SK-N-SH treated with all-trans-retinoic acid at 6 μM for 48 hours (cell line): ENCODE data around the gene CTSC.

Experiments
- ATAC-seq: fragments of 200-7000 bp; cut with Tn5 transposase; 3 replicates; pipeline ENCODE4 v1.9.1; 2020; ENCODE audit warnings: mild to moderate bottlenecking, moderate library complexity
- ARNTL ChIP-seq: fragments of 450-650 bp; formaldehyde crosslinking; IDR thresholded peaks from 2 replicates; pipeline ENCODE4 v1.5.0; 2020; ENCODE audit warnings: low read depth, mild to moderate bottlenecking, moderate library complexity, borderline replicate concordance
- BACH2 ChIP-seq: fragments of 250-450 bp; sonication (Bioruptor Pico); IDR thresholded peaks from 2 replicates; pipeline ENCODE4 v1.9.0; 2021; ENCODE audit warnings: mild to moderate bottlenecking, borderline replicate concordance
- CSDC2 ChIP-seq: fragments of 250-450 bp; sonication (Bioruptor Pico); IDR thresholded peaks from 2 replicates; pipeline ENCODE4 v1.5.0; 2020; ENCODE audit warnings: mild to moderate bottlenecking, moderate library complexity
- ESRRG ChIP-seq: fragments of 250-450 bp; sonication (Bioruptor Pico); IDR thresholded peaks from 2 replicates; pipeline ENCODE4 v1.6.1; 2021; ENCODE audit warnings: mild to moderate bottlenecking
- GLIS3 ChIP-seq: fragments of 250-450 bp; sonication (Bioruptor Pico); IDR thresholded peaks from 2 replicates; pipeline ENCODE4 v1.5.0; 2020; ENCODE audit warnings: mild to moderate bottlenecking, moderate library complexity
- ISL1 ChIP-seq: fragments of 250-450 bp; sonication (Bioruptor Pico); IDR thresholded peaks from 2 replicates; pipeline ENCODE4 v2.1.2; 2022; ENCODE audit warnings: mild to moderate bottlenecking, moderate library complexity
- OSR1 ChIP-seq: fragments of 250-450 bp; sonication (Bioruptor Pico); IDR thresholded peaks from 2 replicates; pipeline ENCODE4 v1.8.0; 2022; ENCODE audit warnings: moderate library complexity, mild to moderate bottlenecking, inconsistent platforms
- PPARA ChIP-seq: fragments of 250-450 bp; sonication (Bioruptor Pico); IDR thresholded peaks from 2 replicates; pipeline ENCODE4 v1.5.0; 2020; ENCODE audit warnings: mild to moderate bottlenecking, borderline replicate concordance
- RARB ChIP-seq: fragments of 250-450 bp; sonication (Bioruptor Pico); IDR thresholded peaks from 2 replicates; pipeline ENCODE4 v1.8.0; 2021; ENCODE audit warnings: mild to moderate bottlenecking, moderate library complexity
- SNAI2 ChIP-seq: fragments of 250-450 bp; sonication (Bioruptor Pico); IDR thresholded peaks from 2 replicates; pipeline ENCODE4 v1.5.0; 2020; ENCODE audit warnings: mild to moderate bottlenecking, moderate library complexity
- TCF4 ChIP-seq: fragments of 250-450 bp; sonication (Bioruptor Pico); IDR thresholded peaks from 2 replicates; pipeline ENCODE4 v1.8.0; 2021; ENCODE audit warnings: mild to moderate bottlenecking, moderate library complexity, borderline replicate concordance
- TOX ChIP-seq: fragments of 250-450 bp; sonication (Bioruptor Pico); IDR thresholded peaks from 2 replicates; pipeline ENCODE4 v1.8.0; 2021; ENCODE audit warnings: mild to moderate bottlenecking, moderate library complexity, borderline replicate concordance
- ZC3H10 ChIP-seq: fragments of 250-450 bp; sonication (Bioruptor Pico); IDR thresholded peaks from 2 replicates; pipeline ENCODE4 v1.5.1; 2021; ENCODE audit warnings: mild to moderate bottlenecking, moderate library complexity
- ZFP3 ChIP-seq: fragments of 250-450 bp; sonication (Bioruptor Pico); IDR thresholded peaks from 2 replicates; pipeline ENCODE4 v1.5.0; 2020; ENCODE audit warnings: mild to moderate bottlenecking, moderate library complexity
- ZFP30 ChIP-seq: fragments of 450-650 bp; formaldehyde crosslinking; IDR thresholded peaks from 2 replicates; pipeline ENCODE4 v1.5.0; 2022; ENCODE audit warnings: mild to moderate bottlenecking, moderate library complexity
- ZNF565 ChIP-seq: fragments of 450-650 bp; formaldehyde crosslinking; conservative IDR thresholded peaks from 2 replicates; pipeline ENCODE4 v1.5.0; 2020; ENCODE audit warnings: low read depth, mild to moderate bottlenecking, moderate library complexity
- ZNF70 ChIP-seq: fragments of 450-650 bp; formaldehyde crosslinking; IDR thresholded peaks from 2 replicates; pipeline ENCODE4 v1.5.0; 2020; ENCODE audit warnings: mild to moderate bottlenecking, moderate library complexity
- ZNF8 ChIP-seq: fragments of 450-650 bp; formaldehyde crosslinking; IDR thresholded peaks from 2 replicates; pipeline ENCODE4 v1.5.0; 2020; ENCODE audit warnings: mild to moderate bottlenecking, moderate library complexity
- TF ChIP-seq, protein P1 (sequence below): fragments of 250-450 bp; sonication (Bioruptor Pico); IDR thresholded peaks from 2 replicates; pipeline ENCODE4 v1.8.0; 2020; ENCODE audit warnings: mild to moderate bottlenecking, moderate library complexity, borderline replicate concordance
- TF ChIP-seq, protein P2 (sequence below): fragments of 250-450 bp; sonication (Bioruptor Pico); IDR thresholded peaks from 2 replicates; pipeline ENCODE4 v1.5.1; 2021; ENCODE audit warnings: mild to moderate bottlenecking, moderate library complexity
- TF ChIP-seq, protein P3 (sequence below): fragments of 250-450 bp; sonication (Bioruptor Pico); IDR thresholded peaks from 2 replicates; pipeline ENCODE4 v1.5.0; 2020; ENCODE audit warnings: mild to moderate bottlenecking, moderate library complexity
- TF ChIP-seq, protein P4 (sequence below): fragments of 250-450 bp; sonication (Bioruptor Pico); IDR thresholded peaks from 2 replicates; pipeline ENCODE4 v1.5.1; 2020; ENCODE audit warnings: low read depth, mild to moderate bottlenecking, moderate library complexity

The CTSC gene

DNA sequence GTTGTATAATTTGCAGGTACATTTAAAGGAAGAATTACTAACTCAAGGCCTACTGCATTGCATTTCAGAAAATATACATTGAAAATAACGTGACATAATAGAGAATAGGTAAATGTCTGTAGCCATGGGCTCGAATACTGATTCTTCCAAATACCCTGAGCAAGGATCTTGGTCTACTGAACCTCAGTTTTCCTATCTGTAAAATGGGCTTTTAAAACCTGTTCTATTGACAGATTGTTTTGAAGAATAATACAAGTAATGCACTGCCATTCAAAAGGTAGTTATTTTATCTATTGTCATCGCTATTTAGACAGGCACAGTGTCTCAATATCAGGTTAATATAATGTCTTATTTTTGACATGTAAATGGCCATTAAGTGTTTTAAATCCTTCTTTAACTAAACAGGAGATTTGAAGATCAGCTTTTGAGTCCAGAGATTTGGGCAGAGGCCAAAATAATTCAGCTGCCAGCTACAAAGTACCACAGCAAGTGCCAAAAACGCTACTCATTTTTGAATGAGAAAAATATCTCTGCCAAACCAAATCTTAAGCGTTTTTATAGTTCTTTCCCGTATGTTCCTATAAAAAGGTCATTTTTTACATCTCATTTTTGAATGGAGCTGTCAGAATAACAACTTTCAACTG lies 56.7 kb downstream of the CTSC start:
- peak; percentile 35; the same call in 1 of the 3 replicates for ATAC-seq
- TF ChIP-seq ESRRG (CRISPR knock-in tag) (no peak), ISL1 (peak; percentile 92)

DNA sequence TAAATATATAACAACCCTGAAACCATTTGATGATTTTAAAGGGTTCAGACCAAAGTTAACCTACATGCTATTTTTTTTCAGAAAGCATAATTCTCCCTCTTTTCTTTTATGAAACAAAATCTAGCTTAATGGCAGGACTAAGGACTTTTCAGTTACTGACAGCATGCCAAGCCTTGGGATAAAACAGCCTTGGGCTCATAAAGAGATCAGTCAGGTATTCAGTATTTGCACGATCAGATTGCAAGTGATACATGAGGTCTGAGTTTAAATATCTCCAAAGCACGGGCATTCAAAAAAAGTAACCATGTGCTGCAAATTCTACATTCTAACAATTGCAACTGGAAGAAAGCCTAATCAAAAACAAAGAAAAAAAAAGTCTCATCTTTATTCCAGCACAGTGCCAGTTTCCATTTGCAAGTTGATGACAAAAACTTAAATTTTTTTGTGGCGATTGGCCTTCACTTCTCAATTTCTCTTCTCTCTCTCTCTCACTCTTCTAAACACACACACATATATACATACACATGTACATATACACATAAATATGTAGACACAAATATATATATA lies 60.1 kb downstream of the CTSC start:
- ATAC-seq = peak; percentile 34; the same call in 1 of the 3 replicates
- TF ChIP-seq ZFP3 (CRISPR knock-in tag) = no peak
- no peak for TF ChIP-seq ZNF8 (CRISPR knock-in tag)
- no peak for TF ChIP-seq ESRRG (CRISPR knock-in tag)
- no peak for TF ChIP-seq ZNF70 (CRISPR knock-in tag)
- no peak for TF ChIP-seq SNAI2 (CRISPR knock-in tag)
- TF ChIP-seq ZC3H10 (CRISPR knock-in tag) = no peak

DNA sequence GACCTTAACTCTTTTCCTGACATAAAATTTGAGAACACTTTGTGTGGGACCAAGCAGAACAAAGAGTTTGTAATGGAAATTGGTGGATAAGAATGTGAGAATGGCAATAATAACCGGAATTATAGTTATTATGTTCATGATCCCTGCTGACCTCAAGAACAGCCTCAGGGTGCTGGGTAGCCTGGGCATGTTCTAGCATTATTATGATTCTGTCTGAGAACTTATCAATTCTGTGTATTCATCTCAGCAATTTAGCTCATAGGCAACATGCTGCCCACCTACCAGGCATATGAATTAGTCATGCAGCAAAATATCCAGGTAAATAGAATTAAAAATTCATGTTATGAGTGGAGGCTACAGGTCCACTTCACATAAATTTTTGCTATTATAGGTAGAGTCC lies 61.9 kb downstream of the CTSC start:
- TF ChIP-seq GLIS3 (CRISPR knock-in tag) = no peak
- TF ChIP-seq, protein P1, sequence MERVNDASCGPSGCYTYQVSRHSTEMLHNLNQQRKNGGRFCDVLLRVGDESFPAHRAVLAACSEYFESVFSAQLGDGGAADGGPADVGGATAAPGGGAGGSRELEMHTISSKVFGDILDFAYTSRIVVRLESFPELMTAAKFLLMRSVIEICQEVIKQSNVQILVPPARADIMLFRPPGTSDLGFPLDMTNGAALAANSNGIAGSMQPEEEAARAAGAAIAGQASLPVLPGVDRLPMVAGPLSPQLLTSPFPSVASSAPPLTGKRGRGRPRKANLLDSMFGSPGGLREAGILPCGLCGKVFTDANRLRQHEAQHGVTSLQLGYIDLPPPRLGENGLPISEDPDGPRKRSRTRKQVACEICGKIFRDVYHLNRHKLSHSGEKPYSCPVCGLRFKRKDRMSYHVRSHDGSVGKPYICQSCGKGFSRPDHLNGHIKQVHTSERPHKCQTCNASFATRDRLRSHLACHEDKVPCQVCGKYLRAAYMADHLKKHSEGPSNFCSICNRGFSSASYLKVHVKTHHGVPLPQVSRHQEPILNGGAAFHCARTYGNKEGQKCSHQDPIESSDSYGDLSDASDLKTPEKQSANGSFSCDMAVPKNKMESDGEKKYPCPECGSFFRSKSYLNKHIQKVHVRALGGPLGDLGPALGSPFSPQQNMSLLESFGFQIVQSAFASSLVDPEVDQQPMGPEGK (CRISPR knock-in tag) = no peak
- TF ChIP-seq RARB (CRISPR knock-in tag) = no peak
- TF ChIP-seq, protein P2, sequence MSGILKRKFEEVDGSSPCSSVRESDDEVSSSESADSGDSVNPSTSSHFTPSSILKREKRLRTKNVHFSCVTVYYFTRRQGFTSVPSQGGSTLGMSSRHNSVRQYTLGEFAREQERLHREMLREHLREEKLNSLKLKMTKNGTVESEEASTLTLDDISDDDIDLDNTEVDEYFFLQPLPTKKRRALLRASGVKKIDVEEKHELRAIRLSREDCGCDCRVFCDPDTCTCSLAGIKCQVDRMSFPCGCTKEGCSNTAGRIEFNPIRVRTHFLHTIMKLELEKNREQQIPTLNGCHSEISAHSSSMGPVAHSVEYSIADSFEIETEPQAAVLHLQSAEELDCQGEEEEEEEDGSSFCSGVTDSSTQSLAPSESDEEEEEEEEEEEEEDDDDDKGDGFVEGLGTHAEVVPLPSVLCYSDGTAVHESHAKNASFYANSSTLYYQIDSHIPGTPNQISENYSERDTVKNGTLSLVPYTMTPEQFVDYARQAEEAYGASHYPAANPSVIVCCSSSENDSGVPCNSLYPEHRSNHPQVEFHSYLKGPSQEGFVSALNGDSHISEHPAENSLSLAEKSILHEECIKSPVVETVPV (CRISPR knock-in tag) = no peak
- TF ChIP-seq ZFP3 (CRISPR knock-in tag) = no peak
- no peak for TF ChIP-seq CSDC2
- TF ChIP-seq ZNF8 (CRISPR knock-in tag) = no peak
- no peak for TF ChIP-seq ZC3H10 (CRISPR knock-in tag)
- no peak for TF ChIP-seq TOX (CRISPR knock-in tag)
- TF ChIP-seq ZFP30 = no peak
- no peak for TF ChIP-seq TCF4 (CRISPR knock-in tag)
- TF ChIP-seq ARNTL = no peak
- TF ChIP-seq ZNF70 (CRISPR knock-in tag) = no peak
- TF ChIP-seq, protein P3, sequence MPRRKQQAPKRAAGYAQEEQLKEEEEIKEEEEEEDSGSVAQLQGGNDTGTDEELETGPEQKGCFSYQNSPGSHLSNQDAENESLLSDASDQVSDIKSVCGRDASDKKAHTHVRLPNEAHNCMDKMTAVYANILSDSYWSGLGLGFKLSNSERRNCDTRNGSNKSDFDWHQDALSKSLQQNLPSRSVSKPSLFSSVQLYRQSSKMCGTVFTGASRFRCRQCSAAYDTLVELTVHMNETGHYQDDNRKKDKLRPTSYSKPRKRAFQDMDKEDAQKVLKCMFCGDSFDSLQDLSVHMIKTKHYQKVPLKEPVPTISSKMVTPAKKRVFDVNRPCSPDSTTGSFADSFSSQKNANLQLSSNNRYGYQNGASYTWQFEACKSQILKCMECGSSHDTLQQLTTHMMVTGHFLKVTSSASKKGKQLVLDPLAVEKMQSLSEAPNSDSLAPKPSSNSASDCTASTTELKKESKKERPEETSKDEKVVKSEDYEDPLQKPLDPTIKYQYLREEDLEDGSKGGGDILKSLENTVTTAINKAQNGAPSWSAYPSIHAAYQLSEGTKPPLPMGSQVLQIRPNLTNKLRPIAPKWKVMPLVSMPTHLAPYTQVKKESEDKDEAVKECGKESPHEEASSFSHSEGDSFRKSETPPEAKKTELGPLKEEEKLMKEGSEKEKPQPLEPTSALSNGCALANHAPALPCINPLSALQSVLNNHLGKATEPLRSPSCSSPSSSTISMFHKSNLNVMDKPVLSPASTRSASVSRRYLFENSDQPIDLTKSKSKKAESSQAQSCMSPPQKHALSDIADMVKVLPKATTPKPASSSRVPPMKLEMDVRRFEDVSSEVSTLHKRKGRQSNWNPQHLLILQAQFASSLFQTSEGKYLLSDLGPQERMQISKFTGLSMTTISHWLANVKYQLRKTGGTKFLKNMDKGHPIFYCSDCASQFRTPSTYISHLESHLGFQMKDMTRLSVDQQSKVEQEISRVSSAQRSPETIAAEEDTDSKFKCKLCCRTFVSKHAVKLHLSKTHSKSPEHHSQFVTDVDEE (CRISPR knock-in tag) = no peak
- no peak for TF ChIP-seq PPARA
- TF ChIP-seq ISL1 = no peak
- TF ChIP-seq SNAI2 (CRISPR knock-in tag) = no peak
- TF ChIP-seq OSR1 (CRISPR knock-in tag) = no peak
- TF ChIP-seq BACH2 = no peak
- TF ChIP-seq ZNF565 (CRISPR knock-in tag) = no peak
- ATAC-seq = no peak

DNA sequence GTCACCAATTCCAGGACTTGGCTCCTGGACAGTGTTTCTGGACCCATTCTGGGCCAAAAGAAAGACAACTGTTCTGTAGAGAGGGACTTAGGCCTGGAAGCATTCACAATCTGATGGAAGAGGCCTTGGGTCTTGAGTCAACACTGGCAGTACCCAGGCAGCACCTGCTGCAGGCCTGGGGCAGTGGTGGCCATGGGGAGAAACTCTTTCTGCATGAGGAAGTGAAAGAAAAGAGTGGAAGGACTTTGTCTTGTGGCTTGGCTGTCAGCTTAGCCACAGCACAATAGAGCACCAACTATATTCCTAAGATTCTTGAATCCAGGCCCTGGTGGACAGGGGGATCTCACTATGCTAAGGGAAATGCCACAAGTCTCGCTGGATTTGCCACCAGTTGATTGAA lies 70.6 kb downstream of the CTSC start:
- no peak for ATAC-seq
- no peak for TF ChIP-seq BACH2
- TF ChIP-seq RARB (CRISPR knock-in tag) = no peak
- TF ChIP-seq ISL1 = no peak
- TF ChIP-seq, protein P2 (CRISPR knock-in tag) = no peak
- no peak for TF ChIP-seq ZC3H10 (CRISPR knock-in tag)
- TF ChIP-seq, protein P3 (CRISPR knock-in tag) = no peak
- no peak for TF ChIP-seq ZFP30
- TF ChIP-seq ARNTL = no peak
- no peak for TF ChIP-seq TOX (CRISPR knock-in tag)
- TF ChIP-seq ZNF8 (CRISPR knock-in tag) = no peak
- no peak for TF ChIP-seq SNAI2 (CRISPR knock-in tag)
- no peak for TF ChIP-seq ZFP3 (CRISPR knock-in tag)
- TF ChIP-seq, protein P4, sequence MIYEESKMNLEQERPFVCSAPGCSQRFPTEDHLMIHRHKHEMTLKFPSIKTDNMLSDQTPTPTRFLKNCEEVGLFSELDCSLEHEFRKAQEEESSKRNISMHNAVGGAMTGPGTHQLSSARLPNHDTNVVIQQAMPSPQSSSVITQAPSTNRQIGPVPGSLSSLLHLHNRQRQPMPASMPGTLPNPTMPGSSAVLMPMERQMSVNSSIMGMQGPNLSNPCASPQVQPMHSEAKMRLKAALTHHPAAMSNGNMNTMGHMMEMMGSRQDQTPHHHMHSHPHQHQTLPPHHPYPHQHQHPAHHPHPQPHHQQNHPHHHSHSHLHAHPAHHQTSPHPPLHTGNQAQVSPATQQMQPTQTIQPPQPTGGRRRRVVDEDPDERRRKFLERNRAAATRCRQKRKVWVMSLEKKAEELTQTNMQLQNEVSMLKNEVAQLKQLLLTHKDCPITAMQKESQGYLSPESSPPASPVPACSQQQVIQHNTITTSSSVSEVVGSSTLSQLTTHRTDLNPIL = no peak
- no peak for TF ChIP-seq CSDC2
- TF ChIP-seq ZNF70 (CRISPR knock-in tag) = no peak
